DND-41 (cell line): ENCODE measurements around the gene MAPK1.

ENCODE experiments used
- EZH2 ChIP-seq: IDR thresholded peaks from 3 replicates; pipeline ENCODE4 v1.6.1; 2012; ENCODE audit warnings: borderline replicate concordance, low read depth, mild to moderate bottlenecking, moderate library complexity, low read length, inconsistent platforms; ENCODE audit not compliant: severe bottlenecking
- TF ChIP-seq, protein P1 (sequence below): IDR thresholded peaks from 2 replicates; pipeline ENCODE4 v1.5.1; 2012; ENCODE audit warnings: borderline replicate concordance, low read length, moderate library complexity, mild to moderate bottlenecking; ENCODE audit not compliant: poor library complexity, severe bottlenecking; ENCODE audit errors: extremely low read depth

DNA sequence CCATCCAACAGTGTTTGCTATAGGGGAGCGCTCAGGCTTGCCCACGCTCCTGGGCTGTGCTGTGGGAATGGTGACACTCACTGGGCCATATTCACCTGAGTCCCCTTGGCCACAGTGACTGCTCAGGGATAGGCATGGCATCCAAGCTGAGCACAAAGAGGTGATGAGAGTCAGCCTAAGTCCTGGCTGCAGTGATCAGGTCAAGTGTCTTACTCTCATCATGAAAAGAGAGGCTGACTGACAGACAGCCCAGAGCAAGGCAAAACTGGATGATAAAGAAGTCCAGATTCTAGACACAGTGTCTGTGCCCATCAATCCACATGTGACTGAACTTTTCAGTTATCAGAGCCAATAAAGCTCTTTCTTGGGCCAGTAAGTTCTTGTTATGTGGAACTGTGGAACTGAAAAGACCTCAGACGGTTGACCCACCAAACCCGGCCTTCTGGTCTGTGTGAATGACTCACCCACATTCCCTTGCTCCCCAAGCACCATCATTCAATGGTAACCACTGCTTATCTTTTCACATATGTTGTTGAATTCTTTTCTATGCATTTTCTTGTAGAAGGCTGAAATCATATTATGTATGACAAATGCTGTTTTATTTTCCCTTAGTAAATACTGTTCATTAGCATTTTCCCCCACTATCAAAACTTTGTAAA, 88.6 kb downstream of the MAPK1 start:
- TF ChIP-seq, protein P1, sequence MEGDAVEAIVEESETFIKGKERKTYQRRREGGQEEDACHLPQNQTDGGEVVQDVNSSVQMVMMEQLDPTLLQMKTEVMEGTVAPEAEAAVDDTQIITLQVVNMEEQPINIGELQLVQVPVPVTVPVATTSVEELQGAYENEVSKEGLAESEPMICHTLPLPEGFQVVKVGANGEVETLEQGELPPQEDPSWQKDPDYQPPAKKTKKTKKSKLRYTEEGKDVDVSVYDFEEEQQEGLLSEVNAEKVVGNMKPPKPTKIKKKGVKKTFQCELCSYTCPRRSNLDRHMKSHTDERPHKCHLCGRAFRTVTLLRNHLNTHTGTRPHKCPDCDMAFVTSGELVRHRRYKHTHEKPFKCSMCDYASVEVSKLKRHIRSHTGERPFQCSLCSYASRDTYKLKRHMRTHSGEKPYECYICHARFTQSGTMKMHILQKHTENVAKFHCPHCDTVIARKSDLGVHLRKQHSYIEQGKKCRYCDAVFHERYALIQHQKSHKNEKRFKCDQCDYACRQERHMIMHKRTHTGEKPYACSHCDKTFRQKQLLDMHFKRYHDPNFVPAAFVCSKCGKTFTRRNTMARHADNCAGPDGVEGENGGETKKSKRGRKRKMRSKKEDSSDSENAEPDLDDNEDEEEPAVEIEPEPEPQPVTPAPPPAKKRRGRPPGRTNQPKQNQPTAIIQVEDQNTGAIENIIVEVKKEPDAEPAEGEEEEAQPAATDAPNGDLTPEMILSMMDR, result no peak
- TF ChIP-seq EZH2, result no peak
